Heart left ventricle (tissue), 16 donors: ENCODE measurements around the gene PSD4. TPM values are rescaled to one million over a fixed set of nuclear protein-coding genes. Genes with fewer than 3 reads are reported as not detected.

ENCODE experiments used
- ATAC-seq, 4 donors: fragments of 200-7000 bp; cut with Tn5 transposase; one replicate each; pipeline ENCODE4 v1.9.1; 2020 to 2022; ENCODE audit warnings: moderate library complexity in 4 of 4, mild to moderate bottlenecking in 3 of 4, moderate number of reproducible peaks in 1 of 4
- DNase-seq, 5 donors: peaks; one replicate each; pipeline ENCODE4 v3.0.0-alpha.2; 2020
- H3K27ac ChIP-seq, 12 donors: fragments of 200-600 bp; sonication (generic) in 4 of 12; one replicate each; pipeline versions ENCODE4 v1.5.0 to v1.8.0; 2016 to 2022; ENCODE audit warnings: mild to moderate bottlenecking in 2 of 12
- H3K27me3 ChIP-seq, 9 donors: fragments of 200-600 bp; sonication (generic) in 2 of 9; one replicate each; pipeline versions ENCODE4 v1.5.1 to v1.8.0; 2016 to 2022; ENCODE audit warnings: mild to moderate bottlenecking in 3 of 9
- H3K36me3 ChIP-seq, 9 donors: fragments of 200-600 bp; sonication (generic) in 2 of 9; one replicate each; pipeline versions ENCODE4 v1.5.0 to v1.8.0; 2018 to 2022; ENCODE audit warnings: mild to moderate bottlenecking in 2 of 9
- H3K4me1 ChIP-seq, 12 donors: fragments of 200-600 bp; sonication (generic) in 4 of 12; one replicate each; pipeline versions ENCODE4 v1.5.0 to v1.8.0; 2016 to 2022; ENCODE audit warnings: mild to moderate bottlenecking in 3 of 12
- H3K4me3 ChIP-seq, 12 donors: fragments of 200-600 bp; sonication (generic) in 4 of 12; one replicate each; pipeline versions ENCODE4 v1.5.0 to v1.8.0; 2017 to 2022; ENCODE audit warnings: mild to moderate bottlenecking in 9 of 12, moderate library complexity in 4 of 12
- H3K9me3 ChIP-seq, 12 donors: fragments of 200-600 bp; sonication (generic) in 4 of 12; one replicate each; pipeline versions ENCODE4 v1.5.0 to v1.8.0; 2016 to 2022; ENCODE audit warnings: mild to moderate bottlenecking in 1 of 12
- CTCF ChIP-seq, 12 donors: fragments of 200-600 bp; sonication (generic) in 4 of 12; IDR thresholded peaks; one replicate each; pipeline versions ENCODE4 v1.5.0 to v1.8.0; 2018 to 2022; ENCODE audit warnings: antibody characterized with exemption in 12 of 12, mild to moderate bottlenecking in 5 of 12
- POLR2A ChIP-seq, 2 donors: fragments of 450-650 bp; IDR thresholded peaks; one replicate each; pipeline ENCODE4 v1.6.1; 2017; ENCODE audit warnings: antibody characterized with exemption in 2 of 2, mild to moderate bottlenecking in 2 of 2, moderate library complexity in 2 of 2
- WGBS, 4 donors: extraction: QIAGEN DNeasy Blood & Tissue Kit in 2 of 4; methylation state at CpG; one replicate each; pipeline versions ENCODE4 v1.1.5 to v1.1.7; 2013 to 2018; 5-methylcytosine and 5-hydroxymethylcytosine counted together
- intact Hi-C, 10 donors: fragments of 100-400 bp; cut with DNase I; formaldehyde crosslinking; loops; one replicate each; pipeline versions ENCODE4 v1.11.1 to v1.14.2; 2022
- polyA plus RNA-seq, 2 donors: library from polyadenylated mRNA; stranded (reverse); fragments of 200-250 nt; gene quantifications; one replicate each; pipeline ENCODE4 v1.2.3, GENCODE V29; 2013
- total RNA-seq, 9 donors: library from RNA; depleted of rRNA in 2 of 9; stranded (reverse); fragments of >200 nt in 2 of 9; fragmentation: NEBNext Ultra II Directional in 3 of 9; extraction: Animal tissue kit (Norgen Biotek cat#: 25700) in 3 of 9; gene quantifications; one replicate each; pipeline versions ENCODE4 v1.1.0 to v1.2.4, GENCODE V29; 2016 to 2023
- donor health status: ischemic (EF 13 %, LVEDD 7.1; RV severe dilation, severe dysfunction).
- donor health status: healthy with polysubstance abuse.
- donor health status: DM: no; HTN: yes; CAD: no.
- donor health status: DM: no; HTN: no; CAD: no.
- donor health status: ischemic (EF 25% LVEDD 6.9; RV normal size, moderate dysfunction).
- donor health status: ischemic (EF 25% LVEDD 5.7; RV mildly dilated, moderate dysfunction).
- donor health status: healthy.
- donor health status: DM: yes; HTN: yes; CAD: no.
- donor health status: ischemic (EF 35%, LVEDD 5.7; RV mildly dilated, moderate dysfunction).
- donor health status: nonischemic (EF 11% LVEDD 7.7; RV severe dilation, severe dysfunction).
- donor health status: DM: yes; HTN: yes; CAD: no.
- donor health status: PGD.
- donor health status: ischemic (EF 29% LVEDD 5.4; RV normal size, mild dysfunction).
- donor health status: nonischemic (EF 23%, LVEDD 6.1; RV moderate dilation, normal function).

The PSD4 gene
- total and polyA plus RNA-seq, 11 donors, result 0.65 to 23.4 (median 1.9) TPM

- TF ChIP-seq CTCF (IDR thresholded peaks at IDR 0.05) (no peak), POLR2A (IDR thresholded peaks at IDR 0.05) (no peak)
- DNase-seq (no peak), ATAC-seq (peak in 3 of 4 donors; percentile 27 to 47 (median 37))
- Histone ChIP-seq H3K9me3 (no peaks in the 10 kb centered on the region), H3K27ac (peak overlapping the region in 4 of 12 donors; percentile 32 to 72 (median 52)), H3K36me3 (no peaks in the 10 kb centered on the region), H3K27me3 (no peaks in the 10 kb centered on the region), H3K4me1 (peaks cover 0 to 24% (median 4%) of the 10 kb centered on the region in 12 donors), H3K4me3 (no peak overlapping the region)
- intact Hi-C loops, result no loop called here
- 30 to 38% (median 36%) methylated on average over 3 of the region's 3 CpGs for whole genome bisulfite sequencing, 4 donors
Measured at GRCh38 chr2:113231064-113231463, 57.3 kb downstream of the PSD4 start.

GRCh38 chr2:113232123-113232522, 58.4 kb downstream of the PSD4 start:
- TF ChIP-seq POLR2A (IDR thresholded peaks at IDR 0.05) (no peak), CTCF (IDR thresholded peaks at IDR 0.05) (no peak)
- ATAC-seq, result no peak
- 74 to 88% (median 82%) methylated on average over 3 of the region's 3 CpGs for WGBS, 4 donors
- Histone ChIP-seq H3K4me1 (peaks cover 0 to 24% (median 4%) of the 10 kb centered on the region in 12 donors), H3K36me3 (no peaks in the 10 kb centered on the region), H3K27me3 (no peaks in the 10 kb centered on the region), H3K9me3 (no peaks in the 10 kb centered on the region), H3K4me3 (no peak overlapping the region), H3K27ac (no peak overlapping the region)
- DNase-seq, result no peak
- intact Hi-C loops, result no loop called here

- H3K27me3 ChIP-seq, result no peaks in the 10 kb centered on the region
- TF ChIP-seq CTCF (IDR thresholded peaks at IDR 0.05), result no peak
- WGBS, 4 donors, result 80 to 86% (median 83%) methylated on average over 6 of the region's 6 CpGs
- peaks cover 0 to 24% (median 4%) of the 10 kb centered on the region in 12 donors for H3K4me1 ChIP-seq
- H3K9me3 ChIP-seq, result no peaks in the 10 kb centered on the region
- no peak overlapping the region for H3K27ac ChIP-seq
- intact Hi-C loops, result no loop called here
- no peak overlapping the region for H3K4me3 ChIP-seq
- no peaks in the 10 kb centered on the region for H3K36me3 ChIP-seq
- ATAC-seq, result no peak
- no peak for DNase-seq
Measured at GRCh38 chr2:113232740-113233139, 59.0 kb downstream of the PSD4 start.

- ATAC-seq (peak in 2 of 4 donors; percentile 20 to 67), DNase-seq (peak in 1 of 5 donors; percentile 59)
- 75 to 87% (median 86%) methylated on average over 9 of the region's 9 CpGs for WGBS, 4 donors
- intact Hi-C loops, result no loop called here
- Histone ChIP-seq H3K4me1 (peaks cover 0 to 32% (median 4%) of the 10 kb centered on the region in 12 donors), H3K27me3 (no peaks in the 10 kb centered on the region), H3K9me3 (no peaks in the 10 kb centered on the region), H3K36me3 (no peaks in the 10 kb centered on the region), H3K27ac (no peak overlapping the region), H3K4me3 (no peak overlapping the region)
- TF ChIP-seq CTCF (IDR thresholded peaks at IDR 0.05) (peak in 2 of 12 donors; percentile 14 to 24), POLR2A (IDR thresholded peaks at IDR 0.05) (no peak)
Measured at GRCh38 chr2:113233593-113234550, 60.1 kb downstream of the PSD4 start.
